ENCODE results near the gene PRKN.

Gene PRKN

GRCh38 chr6:161745128-161745527 lies 982.4 kb downstream of the PRKN start:
- no peaks in the 10 kb centered on the region for H3K27me3 ChIP-seq (ENCODE audit: insufficient read depth, low read depth)
- no peak overlapping the region for H3K9ac ChIP-seq
- no peaks in the 10 kb centered on the region for H3K79me2 ChIP-seq (ENCODE audit: insufficient read depth, low read depth)
- TF ChIP-seq CTCF (conservative IDR thresholded peaks at IDR 0.05; ENCODE audit: low read depth, low read length): no peak
- H2AFZ ChIP-seq (ENCODE audit: low read depth): no peak overlapping the region
- H4K20me1 ChIP-seq (ENCODE audit: insufficient read depth): no peaks in the 10 kb centered on the region
- H3K4me2 ChIP-seq: no peak overlapping the region
- no peaks in the 10 kb centered on the region for H3K36me3 ChIP-seq (ENCODE audit: insufficient read depth)
- H3K4me1 ChIP-seq (ENCODE audit: low read depth, poor library complexity, severe bottlenecking): no peaks in the 10 kb centered on the region
- H3K27ac ChIP-seq: no peak overlapping the region
- H3K4me3 ChIP-seq (IDR thresholded peaks at IDR 0.05; ENCODE audit: insufficient read depth, low read depth, low read length): no peak overlapping the region

GRCh38 chr6:161744211-161745067 lies 983.1 kb downstream of the PRKN start:
- Histone ChIP-seq H3K27ac (no peak overlapping the region), H3K4me3 (IDR thresholded peaks at IDR 0.05; ENCODE audit: insufficient read depth, low read depth, low read length) (no peak overlapping the region), H3K9ac (no peak overlapping the region), H3K79me2 (ENCODE audit: insufficient read depth, low read depth) (no peaks in the 10 kb centered on the region), H3K4me1 (ENCODE audit: low read depth, poor library complexity, severe bottlenecking) (no peaks in the 10 kb centered on the region), H4K20me1 (ENCODE audit: insufficient read depth) (no peaks in the 10 kb centered on the region), H2AFZ (ENCODE audit: low read depth) (no peak overlapping the region), H3K36me3 (ENCODE audit: insufficient read depth) (no peaks in the 10 kb centered on the region), H3K27me3 (ENCODE audit: insufficient read depth, low read depth) (no peaks in the 10 kb centered on the region), H3K4me2 (no peak overlapping the region)
- no peak for TF ChIP-seq CTCF (conservative IDR thresholded peaks at IDR 0.05; ENCODE audit: low read depth, low read length)

- H3K36me3 ChIP-seq (ENCODE audit: insufficient read depth): no peaks in the 10 kb centered on the region
- no peak overlapping the region for H2AFZ ChIP-seq (ENCODE audit: low read depth)
These were observed 983.9 kb downstream of the PRKN start for GRCh38 chr6:161743509-161744178.

GRCh38 chr6:161740486-161740885 lies 987.1 kb downstream of the PRKN start:
- Histone ChIP-seq H3K79me2 (ENCODE audit: insufficient read depth, low read depth) (no peaks in the 10 kb centered on the region), H3K27ac (no peak overlapping the region), H3K4me1 (ENCODE audit: low read depth, poor library complexity, severe bottlenecking) (no peaks in the 10 kb centered on the region), H3K36me3 (ENCODE audit: insufficient read depth) (no peaks in the 10 kb centered on the region), H3K27me3 (ENCODE audit: insufficient read depth, low read depth) (no peaks in the 10 kb centered on the region), H2AFZ (ENCODE audit: low read depth) (no peak overlapping the region), H3K4me3 (IDR thresholded peaks at IDR 0.05; ENCODE audit: insufficient read depth, low read depth, low read length) (no peak overlapping the region), H4K20me1 (ENCODE audit: insufficient read depth) (no peaks in the 10 kb centered on the region), H3K9ac (no peak overlapping the region), H3K4me2 (no peak overlapping the region)
- TF ChIP-seq CTCF (conservative IDR thresholded peaks at IDR 0.05; ENCODE audit: low read depth, low read length): no peak

More at GRCh38 chr6:161743509-161744178, 983.9 kb downstream of the PRKN start:
- no peaks in the 10 kb centered on the region for H3K27me3 ChIP-seq (ENCODE audit: insufficient read depth, low read depth)
- no peak for TF ChIP-seq CTCF (conservative IDR thresholded peaks at IDR 0.05; ENCODE audit: low read depth, low read length)
- no peak overlapping the region for H3K4me2 ChIP-seq
- H3K79me2 ChIP-seq (ENCODE audit: insufficient read depth, low read depth): no peaks in the 10 kb centered on the region
- H3K4me3 ChIP-seq (IDR thresholded peaks at IDR 0.05; ENCODE audit: insufficient read depth, low read depth, low read length): no peak overlapping the region
- H3K9ac ChIP-seq: no peak overlapping the region
- H3K4me1 ChIP-seq (ENCODE audit: low read depth, poor library complexity, severe bottlenecking): no peaks in the 10 kb centered on the region
- no peaks in the 10 kb centered on the region for H4K20me1 ChIP-seq (ENCODE audit: insufficient read depth)
- H3K27ac ChIP-seq: no peak overlapping the region
